Lower leg skin (tissue), 4 donors: ENCODE measurements around the gene F10. TPM values are rescaled to one million over a fixed set of nuclear protein-coding genes. Genes with fewer than 3 reads are reported as not detected.

Experiments used
- DNase-seq, 2 donors: peaks; one replicate each; pipeline ENCODE4 v3.0.0-alpha.2; 2019; ENCODE audit warnings: low spot score in 2 of 2
- H3K4me3 ChIP-seq: fragments of 200-600 bp; sonication (generic); 2 replicates; pipeline ENCODE4 v1.5.1; 2017; ENCODE audit warnings: mild to moderate bottlenecking, low read depth; ENCODE audit not compliant: poor library complexity, severe bottlenecking
- CTCF ChIP-seq, 3 donors: fragments of 450-650 bp; IDR thresholded peaks; one replicate each; pipeline ENCODE4 v1.5.1; 2016; ENCODE audit warnings: antibody characterized with exemption in 3 of 3, mild to moderate bottlenecking in 3 of 3, moderate library complexity in 2 of 3
- POLR2A ChIP-seq, 2 donors: fragments of 450-650 bp; IDR thresholded peaks; one replicate each; pipeline ENCODE4 v1.6.1; 2016 to 2017; ENCODE audit warnings: antibody characterized with exemption in 2 of 2, mild to moderate bottlenecking in 1 of 2, moderate library complexity in 1 of 2
- WGBS, 2 donors: methylation state at CpG; one replicate each; pipeline ENCODE4 v1.1.5; 2018; 5-methylcytosine and 5-hydroxymethylcytosine counted together
- intact Hi-C: fragments of 100-400 bp; cut with DNase I; formaldehyde crosslinking; loops from one replicate; pipeline ENCODE4 v1.15.0; 2023; ENCODE audit warnings: low total_unique reads
- total RNA-seq, 4 donors: library from RNA; depleted of rRNA; stranded (reverse); fragments of >200 nt; gene quantifications; one replicate each; pipeline ENCODE4 v1.1.0, GENCODE V29; 2016

The F10 gene
- total RNA-seq, 4 donors from 2014 or later: 6.5 to 31.0 (median 9.3) TPM

GRCh38 chr13:113145911-113146598 lies 23.5 kb downstream of the F10 start:
- TF ChIP-seq POLR2A (IDR thresholded peaks at IDR 0.05) (no peak), CTCF (IDR thresholded peaks at IDR 0.05) (no peak)
- peak in 1 of 2 donors; percentile 53 for DNase-seq
- intact Hi-C loops: no loop called here
- H3K4me3 ChIP-seq: no peak overlapping the region
- WGBS, 2 donors: 85 to 89% methylated on average over 15 of the region's 15 CpGs

GRCh38 chr13:113146750-113147149 lies 24.2 kb downstream of the F10 start:
- TF ChIP-seq CTCF (IDR thresholded peaks at IDR 0.05) (no peak), POLR2A (IDR thresholded peaks at IDR 0.05) (no peak)
- intact Hi-C loops: no loop called here
- no peak overlapping the region for H3K4me3 ChIP-seq
- WGBS, 2 donors: 84 to 91% methylated on average over 9 of the region's 9 CpGs
- peak in 1 of 2 donors; percentile 66 for DNase-seq

- no peak overlapping the region for H3K4me3 ChIP-seq
- peak in 1 of 2 donors; percentile 39 for DNase-seq
- no peak for TF ChIP-seq POLR2A (IDR thresholded peaks at IDR 0.05)
- no peak for TF ChIP-seq CTCF (IDR thresholded peaks at IDR 0.05)
- WGBS, 2 donors: 88 to 89% methylated on average over 8 of the region's 8 CpGs
- intact Hi-C loops: no loop called here
Measured at GRCh38 chr13:113147206-113147605, 24.6 kb downstream of the F10 start.

GRCh38 chr13:113148407-113148806 lies 25.8 kb downstream of the F10 start:
- no peak overlapping the region for H3K4me3 ChIP-seq
- TF ChIP-seq POLR2A (IDR thresholded peaks at IDR 0.05): no peak
- no peak for TF ChIP-seq CTCF (IDR thresholded peaks at IDR 0.05)
- peak in 1 of 2 donors; percentile 76 for DNase-seq
- intact Hi-C loops: no loop called here
- 89 to 93% methylated on average over 13 of the region's 13 CpGs for whole genome bisulfite sequencing, 2 donors

GRCh38 chr13:113148940-113149503 lies 26.4 kb downstream of the F10 start:
- DNase-seq: peak in 1 of 2 donors; percentile 85
- 91 to 95% methylated on average over 36 to 38 of the region's 38 CpGs for WGBS, 2 donors
- no peak for TF ChIP-seq POLR2A (IDR thresholded peaks at IDR 0.05)
- no peak for TF ChIP-seq CTCF (IDR thresholded peaks at IDR 0.05)
- H3K4me3 ChIP-seq: no peak overlapping the region
- intact Hi-C loops: no loop called here
